HT1080 (cell line): ENCODE results near the gene PCDHB9. TPM values are rescaled to one million over a fixed set of nuclear protein-coding genes. Genes with fewer than 3 reads are reported as not detected.
"Not testable (repeated sequence)": the region's sequence is repeated elsewhere in the genome, so short reads cannot be mapped to it uniquely, and the experiment has no call there.

Experiments used
- DNase-seq: peaks from one replicate; pipeline ENCODE4 v3.0.0-alpha.2; 2015; ENCODE audit warnings: low read depth
- total RNA-seq: library from RNA; depleted of rRNA; stranded (reverse); fragments of >200 nt; shearing (Covaris generic); gene quantifications from 2 replicates; pipeline ENCODE4 v1.2.3, GENCODE V29; 2014

The PCDHB9 gene
- total RNA-seq, 1 experiment from 2014 or later: not detected

DNA sequence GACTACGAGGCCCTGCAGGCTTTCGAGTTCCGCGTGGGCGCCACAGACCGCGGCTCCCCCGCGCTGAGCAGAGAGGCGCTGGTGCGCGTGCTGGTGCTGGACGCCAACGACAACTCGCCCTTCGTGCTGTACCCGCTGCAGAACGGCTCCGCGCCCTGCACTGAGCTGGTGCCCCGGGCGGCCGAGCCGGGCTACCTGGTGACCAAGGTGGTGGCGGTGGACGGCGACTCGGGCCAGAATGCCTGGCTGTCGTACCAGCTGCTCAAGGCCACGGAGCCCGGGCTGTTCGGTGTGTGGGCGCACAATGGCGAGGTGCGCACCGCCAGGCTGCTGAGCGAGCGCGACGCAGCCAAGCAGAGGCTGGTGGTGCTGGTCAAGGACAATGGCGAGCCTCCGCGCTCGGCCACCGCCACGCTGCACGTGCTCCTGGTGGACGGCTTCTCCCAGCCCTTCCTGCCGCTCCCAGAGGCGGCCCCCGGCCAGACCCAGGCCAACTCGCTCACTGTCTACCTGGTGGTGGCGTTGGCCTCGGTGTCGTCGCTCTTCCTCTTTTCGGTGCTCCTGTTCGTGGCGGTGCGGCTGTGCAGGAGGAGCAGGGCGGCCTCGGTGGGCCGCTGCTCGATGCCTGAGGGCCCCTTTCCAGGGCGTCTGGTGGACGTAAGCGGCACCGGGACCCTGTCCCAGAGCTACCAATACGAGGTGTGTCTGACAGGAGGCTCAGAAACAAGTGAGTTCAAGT lies 2.7 kb upstream of the PCDHB9 start:
- not testable (repeated sequence) for DNase-seq

DNA sequence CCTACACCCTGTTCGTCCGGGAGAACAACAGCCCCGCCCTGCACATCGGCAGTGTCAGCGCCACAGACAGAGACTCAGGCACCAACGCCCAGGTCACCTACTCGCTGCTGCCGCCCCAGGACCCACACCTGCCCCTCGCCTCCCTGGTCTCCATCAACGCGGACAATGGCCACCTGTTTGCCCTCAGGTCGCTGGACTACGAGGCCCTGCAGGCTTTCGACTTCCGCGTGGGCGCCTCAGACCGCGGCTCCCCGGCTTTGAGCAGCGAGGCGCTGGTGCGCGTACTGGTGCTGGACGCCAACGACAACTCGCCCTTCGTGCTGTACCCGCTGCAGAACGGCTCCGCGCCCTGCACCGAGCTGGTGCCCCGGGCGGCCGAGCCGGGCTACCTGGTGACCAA lies 1.7 kb downstream of the PCDHB9 start:
- not testable (repeated sequence) for DNase-seq

- DNase-seq: not testable (repeated sequence)
Measured at GRCh38 chr5:141189131-141189530, 2.2 kb downstream of the PCDHB9 start.

GRCh38 chr5:141192110-141192725 lies 5.3 kb downstream of the PCDHB9 start, which contains the start of gene PCDHB10:
Gene PCDHB10, plus strand, starts transcription at chr5:141192353. Its CDS starts 200 bp downstream, at chr5:141192553.
- peak; percentile 19 for DNase-seq

GRCh38 chr5:141194332-141194731 lies 7.4 kb downstream of the PCDHB9 start:
- not testable (repeated sequence) for DNase-seq

GRCh38 chr5:141196363-141196762 lies 9.4 kb downstream of the PCDHB9 start:
- no peak for DNase-seq

DNA sequence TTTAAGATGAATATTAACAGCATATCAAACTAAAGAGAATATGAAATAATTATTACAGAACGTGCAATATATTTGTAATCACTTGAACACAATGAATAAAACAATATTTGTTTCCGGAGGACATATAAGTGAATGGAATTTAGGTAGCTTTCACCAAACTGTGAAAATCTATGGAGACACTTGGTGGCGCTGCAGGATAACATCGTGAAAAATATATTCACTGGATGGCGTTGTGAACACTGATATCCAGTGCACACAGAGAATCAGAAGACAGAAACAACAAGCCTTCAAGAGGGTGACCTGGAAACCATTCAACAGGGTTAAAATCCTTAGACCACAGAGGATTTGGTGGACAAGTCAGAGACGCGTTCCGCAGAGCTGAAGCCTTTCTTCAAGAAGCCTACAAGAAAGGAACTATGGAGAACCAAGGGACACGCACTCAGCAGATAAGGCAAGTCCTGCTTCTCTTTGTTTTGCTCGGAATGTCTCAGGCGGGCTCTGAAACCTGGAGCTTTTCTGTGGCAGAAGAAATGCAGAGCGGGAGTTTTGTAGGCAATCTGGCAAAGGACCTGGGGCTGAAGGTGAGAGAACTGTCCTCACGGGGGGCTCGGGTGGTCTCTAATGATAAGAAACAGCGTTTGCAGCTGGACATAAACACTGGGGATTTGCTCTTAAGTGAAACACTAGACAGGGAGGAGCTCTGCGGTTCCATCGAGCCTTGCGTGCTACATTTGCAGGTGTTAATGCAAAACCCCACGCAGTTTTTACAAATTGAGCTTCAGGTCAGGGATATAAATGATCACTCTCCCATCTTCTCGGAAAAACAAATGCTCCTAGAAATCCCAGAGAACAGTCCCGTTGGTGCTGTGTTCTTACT lies 12.6 kb downstream of the PCDHB9 start, which contains the start of gene PCDHB11:
PCDHB11 (plus strand) TSS at position 269 of the 877 bp plus-strand sequence; CDS start at position 417, 148 bp downstream.
- no peak for DNase-seq

DNA sequence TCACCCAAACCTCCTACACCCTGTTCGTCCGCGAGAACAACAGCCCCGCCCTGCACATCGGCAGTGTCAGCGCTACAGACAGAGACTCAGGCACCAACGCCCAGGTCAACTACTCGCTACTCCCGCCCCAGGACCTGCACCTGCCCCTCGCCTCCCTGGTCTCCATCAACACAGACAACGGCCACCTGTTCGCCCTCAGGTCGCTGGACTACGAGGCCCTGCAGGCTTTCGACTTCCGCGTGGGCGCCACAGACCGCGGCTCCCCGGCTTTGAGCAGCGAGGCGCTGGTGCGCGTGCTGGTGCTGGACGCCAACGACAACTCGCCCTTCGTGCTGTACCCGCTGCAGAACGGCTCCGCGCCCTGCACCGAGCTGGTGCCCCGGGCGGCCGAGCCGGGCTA lies 14.2 kb downstream of the PCDHB9 start:
- not testable (repeated sequence) for DNase-seq

- DNase-seq: not testable (repeated sequence)
Measured at GRCh38 chr5:141201646-141202045, 14.7 kb downstream of the PCDHB9 start.

GRCh38 chr5:141208478-141208877 lies 21.5 kb downstream of the PCDHB9 start, which contains the start of gene PCDHB12:
Gene PCDHB12, plus strand, starts transcription at chr5:141208719. Its CDS starts 189 bp downstream, at chr5:141208908.
- DNase-seq: no peak

DNA sequence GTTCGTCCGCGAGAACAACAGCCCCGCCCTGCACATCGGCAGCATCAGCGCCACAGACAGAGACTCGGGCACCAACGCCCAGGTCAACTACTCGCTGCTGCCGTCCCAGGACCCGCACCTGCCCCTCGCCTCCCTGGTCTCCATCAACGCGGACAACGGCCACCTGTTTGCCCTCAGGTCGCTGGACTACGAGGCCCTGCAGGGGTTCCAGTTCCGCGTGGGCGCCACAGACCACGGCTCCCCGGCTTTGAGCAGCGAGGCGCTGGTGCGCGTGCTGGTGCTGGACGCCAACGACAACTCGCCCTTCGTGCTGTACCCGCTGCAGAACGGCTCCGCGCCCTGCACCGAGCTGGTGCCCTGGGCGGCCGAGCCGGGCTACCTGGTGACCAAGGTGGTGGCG lies 23.3 kb downstream of the PCDHB9 start:
- DNase-seq: not testable (repeated sequence)

DNA sequence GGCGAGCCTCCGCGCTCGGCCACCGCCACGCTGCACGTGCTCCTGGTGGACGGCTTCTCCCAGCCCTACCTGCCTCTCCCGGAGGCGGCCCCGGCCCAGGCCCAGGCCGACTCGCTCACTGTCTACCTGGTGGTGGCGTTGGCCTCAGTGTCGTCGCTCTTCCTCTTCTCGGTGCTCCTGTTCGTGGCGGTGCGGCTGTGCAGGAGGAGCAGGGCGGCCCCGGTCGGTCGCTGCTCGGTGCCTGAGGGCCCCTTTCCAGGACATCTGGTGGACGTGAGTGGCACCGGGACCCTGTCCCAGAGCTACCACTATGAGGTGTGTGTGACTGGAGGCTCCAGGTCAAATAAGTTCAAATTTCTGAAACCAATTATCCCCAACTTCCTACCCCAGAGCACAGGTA lies 23.9 kb downstream of the PCDHB9 start:
- not testable (repeated sequence) for DNase-seq

- peak; percentile 11 for DNase-seq
Measured at GRCh38 chr5:141213656-141214339, 26.8 kb downstream of the PCDHB9 start, which contains the start of gene PCDHB13. Gene PCDHB13, plus strand, starts transcription at chr5:141213919. Its CDS starts 205 bp downstream, at chr5:141214124.

GRCh38 chr5:141214583-141214982 lies 27.6 kb downstream of the PCDHB9 start:
- DNase-seq: not testable (repeated sequence)

DNA sequence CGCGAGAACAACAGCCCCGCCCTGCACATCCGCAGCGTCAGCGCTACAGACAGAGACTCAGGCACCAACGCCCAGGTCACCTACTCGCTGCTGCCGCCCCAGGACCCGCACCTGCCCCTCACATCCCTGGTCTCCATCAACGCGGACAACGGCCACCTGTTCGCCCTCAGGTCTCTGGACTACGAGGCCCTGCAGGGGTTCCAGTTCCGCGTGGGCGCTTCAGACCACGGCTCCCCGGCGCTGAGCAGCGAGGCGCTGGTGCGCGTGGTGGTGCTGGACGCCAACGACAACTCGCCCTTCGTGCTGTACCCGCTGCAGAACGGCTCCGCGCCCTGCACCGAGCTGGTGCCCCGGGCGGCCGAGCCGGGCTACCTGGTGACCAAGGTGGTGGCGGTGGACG lies 28.5 kb downstream of the PCDHB9 start:
- not testable (repeated sequence) for DNase-seq

GRCh38 chr5:141216035-141216434 lies 29.1 kb downstream of the PCDHB9 start:
- not testable (repeated sequence) for DNase-seq

- peak; percentile 5 for DNase-seq
Measured at GRCh38 chr5:141223112-141223783, 36.3 kb downstream of the PCDHB9 start, which contains the start of gene PCDHB14. Gene PCDHB14, plus strand, starts transcription at chr5:141223343. Its CDS starts 163 bp downstream, at chr5:141223506.

DNA sequence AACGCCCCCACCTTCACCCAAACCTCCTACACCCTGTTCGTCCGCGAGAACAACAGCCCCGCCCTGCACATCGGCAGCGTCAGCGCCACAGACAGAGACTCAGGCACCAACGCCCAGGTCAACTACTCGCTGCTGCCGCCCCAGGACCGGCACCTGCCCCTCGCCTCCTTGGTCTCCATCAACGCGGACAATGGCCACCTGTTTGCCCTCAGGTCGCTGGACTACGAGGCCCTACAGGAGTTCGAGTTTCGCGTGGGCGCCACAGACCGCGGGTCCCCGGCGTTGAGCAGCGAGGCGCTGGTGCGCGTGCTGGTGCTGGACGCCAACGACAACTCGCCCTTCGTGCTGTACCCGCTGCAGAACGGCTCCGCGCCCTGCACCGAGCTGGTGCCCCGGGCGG lies 37.9 kb downstream of the PCDHB9 start:
- not testable (repeated sequence) for DNase-seq

DNA sequence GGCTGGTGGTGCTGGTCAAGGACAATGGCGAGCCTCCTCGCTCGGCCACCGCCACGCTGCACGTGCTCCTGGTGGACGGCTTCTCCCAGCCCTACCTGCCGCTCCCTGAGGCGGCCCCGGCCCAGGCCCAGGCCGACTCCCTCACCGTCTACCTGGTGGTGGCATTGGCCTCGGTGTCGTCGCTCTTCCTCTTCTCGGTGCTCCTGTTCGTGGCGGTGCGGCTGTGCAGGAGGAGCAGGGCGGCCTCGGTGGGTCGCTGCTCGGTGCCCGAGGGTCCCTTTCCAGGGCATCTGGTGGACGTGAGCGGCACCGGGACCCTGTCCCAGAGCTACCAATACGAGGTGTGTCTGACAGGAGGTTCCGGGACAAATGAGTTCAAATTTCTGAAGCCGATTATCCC lies 38.5 kb downstream of the PCDHB9 start:
- not testable (repeated sequence) for DNase-seq

GRCh38 chr5:141234109-141234667 lies 47.2 kb downstream of the PCDHB9 start:
- no peak for DNase-seq
